Right lobe of liver (tissue), 4 donors: Measurements from ENCODE around the gene RAF1.

Source experiments
- POLR2A ChIP-seq: fragments of 450-650 bp; IDR thresholded peaks from one replicate; pipeline ENCODE4 v1.6.1; 2017; ENCODE audit warnings: antibody characterized with exemption, mild to moderate bottlenecking
- TF ChIP-seq, protein P1 (sequence below), 4 donors: fragments of 200-600 bp in 3 of 4; fragments of 450-650 bp in 1 of 4; IDR thresholded peaks; one replicate each; pipeline versions ENCODE4 v1.5.1 to v1.8.0; 2016 to 2022; ENCODE audit warnings: antibody characterized with exemption in 4 of 4, mild to moderate bottlenecking in 2 of 4
- donor health status: DM: no; HTN: no; CAD: no.
- donor health status: DM: no; HTN: no; CAD: no.
- donor health status: DM: no; HTN: yes; CAD: no.

DNA sequence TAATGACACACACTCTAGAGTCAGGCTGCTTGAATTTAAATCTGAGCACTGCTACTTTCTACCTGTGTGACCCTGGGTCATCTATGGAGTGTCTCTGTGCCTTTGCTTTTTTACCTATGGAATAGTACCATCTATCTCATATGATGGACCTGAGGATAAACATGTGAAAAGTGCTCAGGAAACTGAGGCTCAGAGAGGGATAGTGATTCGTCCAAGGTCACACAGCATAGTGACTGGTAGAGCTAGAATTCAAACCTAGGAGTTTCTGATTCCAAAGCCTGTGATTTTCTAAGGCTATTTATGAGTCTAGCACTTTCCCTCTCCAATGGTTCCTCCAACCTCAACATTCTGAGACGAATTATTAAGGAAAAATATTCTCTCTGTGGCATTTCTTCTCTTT lies 32.0 kb upstream of the RAF1 start:
- no peak for TF ChIP-seq POLR2A
- TF ChIP-seq, protein P1, sequence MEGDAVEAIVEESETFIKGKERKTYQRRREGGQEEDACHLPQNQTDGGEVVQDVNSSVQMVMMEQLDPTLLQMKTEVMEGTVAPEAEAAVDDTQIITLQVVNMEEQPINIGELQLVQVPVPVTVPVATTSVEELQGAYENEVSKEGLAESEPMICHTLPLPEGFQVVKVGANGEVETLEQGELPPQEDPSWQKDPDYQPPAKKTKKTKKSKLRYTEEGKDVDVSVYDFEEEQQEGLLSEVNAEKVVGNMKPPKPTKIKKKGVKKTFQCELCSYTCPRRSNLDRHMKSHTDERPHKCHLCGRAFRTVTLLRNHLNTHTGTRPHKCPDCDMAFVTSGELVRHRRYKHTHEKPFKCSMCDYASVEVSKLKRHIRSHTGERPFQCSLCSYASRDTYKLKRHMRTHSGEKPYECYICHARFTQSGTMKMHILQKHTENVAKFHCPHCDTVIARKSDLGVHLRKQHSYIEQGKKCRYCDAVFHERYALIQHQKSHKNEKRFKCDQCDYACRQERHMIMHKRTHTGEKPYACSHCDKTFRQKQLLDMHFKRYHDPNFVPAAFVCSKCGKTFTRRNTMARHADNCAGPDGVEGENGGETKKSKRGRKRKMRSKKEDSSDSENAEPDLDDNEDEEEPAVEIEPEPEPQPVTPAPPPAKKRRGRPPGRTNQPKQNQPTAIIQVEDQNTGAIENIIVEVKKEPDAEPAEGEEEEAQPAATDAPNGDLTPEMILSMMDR (IDR thresholded peaks at IDR 0.05), result no peak
